GM12878 (cell line): ENCODE measurements around the gene IQGAP2.

ENCODE experiments used
- ATF3 ChIP-seq: IDR thresholded peaks from 2 replicates; pipeline ENCODE4 v1.6.1; 2011; ENCODE audit warnings: low read depth, mild to moderate bottlenecking, low read length, moderate library complexity, borderline replicate concordance; ENCODE audit errors: extremely low read depth
- CTCF ChIP-seq, 3 experiments: IDR thresholded peaks in 2 of 3; conservative IDR thresholded peaks in 1 of 3; 2 replicates each; pipeline ENCODE4 v1.5.1; 2011; ENCODE audit warnings: low read depth in 3 of 3, low read length in 3 of 3, mild to moderate bottlenecking in 3 of 3, control low read depth in 2 of 3, moderate library complexity in 2 of 3, inconsistent platforms in 1 of 3, mixed read lengths in 1 of 3; ENCODE audit not compliant: control insufficient read depth in 2 of 3, insufficient read depth in 1 of 3; ENCODE audit errors: extremely low read depth in 1 of 3
- POLR2A ChIP-seq: IDR thresholded peaks from 2 replicates; pipeline ENCODE4 v1.6.1; 2011; ENCODE audit warnings: low read depth, mild to moderate bottlenecking, low read length
- POLR2AphosphoS5 ChIP-seq: IDR thresholded peaks from 2 replicates; pipeline ENCODE4 v1.6.1; 2011; ENCODE audit warnings: mild to moderate bottlenecking, low read length, inconsistent platforms
- POU2F2 ChIP-seq: IDR thresholded peaks from 3 replicates; pipeline ENCODE4 v1.6.1; 2011; ENCODE audit warnings: low read depth, mild to moderate bottlenecking, low read length, borderline replicate concordance
- RAD21 ChIP-seq: IDR thresholded peaks from 2 replicates; pipeline ENCODE4 v1.6.1; 2011; ENCODE audit warnings: mild to moderate bottlenecking, low read depth, low read length, moderate library complexity; ENCODE audit not compliant: insufficient read depth
- SMC3 ChIP-seq: IDR thresholded peaks from 2 replicates; pipeline ENCODE4 v1.6.1; 2011; ENCODE audit warnings: low read length, improper control_type of control experiment, borderline replicate concordance
- USF2 ChIP-seq: IDR thresholded peaks from 2 replicates; pipeline ENCODE4 v1.6.1; 2011; ENCODE audit warnings: low read depth, low read length, improper control_type of control experiment, borderline replicate concordance

GRCh38 chr5:76460104-76460503, 57.0 kb downstream of the IQGAP2 start:
- TF ChIP-seq POLR2AphosphoS5 (no peak), POU2F2 (no peak), POLR2A (no peak), RAD21 (no peak), ATF3 (no peak), CTCF (IDR thresholded peaks at IDR 0.05 in 2 of 3, conservative IDR thresholded peaks at IDR 0.05 in 1 of 3; ENCODE audit: control insufficient read depth in 2 of 3, extremely low read depth in 1 of 3, insufficient read depth in 1 of 3, low read depth in 3 of 3, low read length in 3 of 3) (no peak), USF2 (no peak), SMC3 (no peak)
